ENCODE data around the gene LIFR. TPM values are rescaled to one million over a fixed set of nuclear protein-coding genes. Genes with fewer than 3 reads are reported as not detected.

LIFR gene
- total RNA-seq, 1 experiment from 2014 or later = 7.6 TPM

- H3K27me3 Mint-ChIP-seq (ENCODE audit: unreplicated experiment) = no peaks in the 10 kb centered on the region
- no peaks in the 10 kb centered on the region for H3K9me3 Mint-ChIP-seq (ENCODE audit: low read depth, unreplicated experiment)
- H3K4me1 Mint-ChIP-seq (ENCODE audit: low read depth, unreplicated experiment) = peaks cover 36% of the 10 kb centered on the region
- TF ChIP-seq, protein P1, sequence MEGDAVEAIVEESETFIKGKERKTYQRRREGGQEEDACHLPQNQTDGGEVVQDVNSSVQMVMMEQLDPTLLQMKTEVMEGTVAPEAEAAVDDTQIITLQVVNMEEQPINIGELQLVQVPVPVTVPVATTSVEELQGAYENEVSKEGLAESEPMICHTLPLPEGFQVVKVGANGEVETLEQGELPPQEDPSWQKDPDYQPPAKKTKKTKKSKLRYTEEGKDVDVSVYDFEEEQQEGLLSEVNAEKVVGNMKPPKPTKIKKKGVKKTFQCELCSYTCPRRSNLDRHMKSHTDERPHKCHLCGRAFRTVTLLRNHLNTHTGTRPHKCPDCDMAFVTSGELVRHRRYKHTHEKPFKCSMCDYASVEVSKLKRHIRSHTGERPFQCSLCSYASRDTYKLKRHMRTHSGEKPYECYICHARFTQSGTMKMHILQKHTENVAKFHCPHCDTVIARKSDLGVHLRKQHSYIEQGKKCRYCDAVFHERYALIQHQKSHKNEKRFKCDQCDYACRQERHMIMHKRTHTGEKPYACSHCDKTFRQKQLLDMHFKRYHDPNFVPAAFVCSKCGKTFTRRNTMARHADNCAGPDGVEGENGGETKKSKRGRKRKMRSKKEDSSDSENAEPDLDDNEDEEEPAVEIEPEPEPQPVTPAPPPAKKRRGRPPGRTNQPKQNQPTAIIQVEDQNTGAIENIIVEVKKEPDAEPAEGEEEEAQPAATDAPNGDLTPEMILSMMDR (IDR thresholded peaks at IDR 0.05; ENCODE audit: unreplicated experiment) = no peak
- CTCF ChIA-PET = no interaction called here
- no peak overlapping the region for H3K27ac Mint-ChIP-seq (ENCODE audit: unreplicated experiment)
- no peak overlapping the region for H3K4me3 Mint-ChIP-seq (ENCODE audit: low read depth, unreplicated experiment)
- intact Hi-C loops (cut with micrococcal nuclease; ENCODE audit: unreplicated experiment) = no loop called here
- no peaks in the 10 kb centered on the region for H3K36me3 Mint-ChIP-seq (ENCODE audit: insufficient read depth, unreplicated experiment)
- no peak for DNase-seq
- no TSS peak for BruUV-seq (replicated peaks)
These were observed 37.5 kb upstream of the LIFR start for GRCh38 chr5:38593959-38594358.

DNA sequence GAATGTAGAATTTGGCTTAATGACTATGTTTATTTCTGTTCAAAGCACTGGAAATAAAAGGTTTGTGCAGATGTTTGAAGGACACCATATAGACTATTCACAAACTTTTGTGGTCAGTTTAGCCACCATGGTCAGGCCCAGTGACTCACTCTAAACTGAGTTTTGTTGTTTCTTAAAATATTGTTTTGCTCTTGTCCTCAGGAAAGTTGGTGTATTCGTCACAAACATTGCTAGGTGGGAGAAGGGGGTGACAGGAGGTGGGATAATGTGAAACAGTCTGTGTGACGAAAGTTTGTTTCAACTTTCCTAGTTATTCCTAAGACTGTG, 35.0 kb upstream of the LIFR start:
- DNase-seq = no peak
- no peaks in the 10 kb centered on the region for H3K9me3 Mint-ChIP-seq (ENCODE audit: low read depth, unreplicated experiment)
- TF ChIP-seq, protein P1 (IDR thresholded peaks at IDR 0.05; ENCODE audit: unreplicated experiment) = no peak
- H3K36me3 Mint-ChIP-seq (ENCODE audit: insufficient read depth, unreplicated experiment) = no peaks in the 10 kb centered on the region
- intact Hi-C loops (cut with micrococcal nuclease; ENCODE audit: unreplicated experiment) = no loop called here
- no peaks in the 10 kb centered on the region for H3K27me3 Mint-ChIP-seq (ENCODE audit: unreplicated experiment)
- CTCF ChIA-PET = no interaction called here
- no peak overlapping the region for H3K4me3 Mint-ChIP-seq (ENCODE audit: low read depth, unreplicated experiment)
- H3K4me1 Mint-ChIP-seq (ENCODE audit: low read depth, unreplicated experiment) = peaks cover 14% of the 10 kb centered on the region
- no TSS peak for BruUV-seq (replicated peaks)
- H3K27ac Mint-ChIP-seq (ENCODE audit: unreplicated experiment) = no peak overlapping the region

GRCh38 chr5:38590838-38591522, 34.5 kb upstream of the LIFR start:
- no TSS peak for BruUV-seq (replicated peaks)
- CTCF ChIA-PET = no interaction called here
- Mint-ChIP-seq H3K4me1 (ENCODE audit: low read depth, unreplicated experiment) (peaks cover 9% of the 10 kb centered on the region), H3K9me3 (ENCODE audit: low read depth, unreplicated experiment) (no peaks in the 10 kb centered on the region), H3K27ac (ENCODE audit: unreplicated experiment) (no peak overlapping the region), H3K36me3 (ENCODE audit: insufficient read depth, unreplicated experiment) (no peaks in the 10 kb centered on the region), H3K4me3 (ENCODE audit: low read depth, unreplicated experiment) (no peak overlapping the region), H3K27me3 (ENCODE audit: unreplicated experiment) (no peaks in the 10 kb centered on the region)
- DNase-seq = no peak
- intact Hi-C loops (cut with micrococcal nuclease; ENCODE audit: unreplicated experiment) = no loop called here
- TF ChIP-seq, protein P1 (IDR thresholded peaks at IDR 0.05; ENCODE audit: unreplicated experiment) = no peak

DNA sequence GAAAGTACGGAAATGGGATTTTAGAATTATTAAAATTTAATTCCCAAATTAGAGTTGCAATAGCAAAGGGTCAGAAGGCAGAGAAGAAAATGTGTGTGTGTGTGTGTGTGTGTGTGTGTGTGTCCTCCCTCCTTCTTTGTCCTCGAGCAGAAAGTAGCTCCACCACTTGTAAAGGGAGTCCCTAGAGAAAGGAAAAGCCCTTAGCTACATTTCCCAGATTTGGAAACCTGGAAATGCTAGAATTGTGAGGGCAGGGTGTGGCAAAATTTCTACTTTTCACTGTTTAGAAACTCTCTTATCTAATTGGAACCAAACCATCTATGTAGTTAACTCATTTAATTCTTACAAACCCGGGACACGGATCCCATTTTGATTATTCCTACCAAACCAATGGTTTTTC, 33.2 kb upstream of the LIFR start:
- no peak overlapping the region for H3K4me3 Mint-ChIP-seq (ENCODE audit: low read depth, unreplicated experiment)
- no peak overlapping the region for H3K27ac Mint-ChIP-seq (ENCODE audit: unreplicated experiment)
- DNase-seq = no peak
- BruUV-seq (replicated peaks) = no TSS peak
- no peaks in the 10 kb centered on the region for H3K4me1 Mint-ChIP-seq (ENCODE audit: low read depth, unreplicated experiment)
- H3K9me3 Mint-ChIP-seq (ENCODE audit: low read depth, unreplicated experiment) = no peaks in the 10 kb centered on the region
- H3K36me3 Mint-ChIP-seq (ENCODE audit: insufficient read depth, unreplicated experiment) = no peaks in the 10 kb centered on the region
- TF ChIP-seq, protein P1 (IDR thresholded peaks at IDR 0.05; ENCODE audit: unreplicated experiment) = no peak
- no peaks in the 10 kb centered on the region for H3K27me3 Mint-ChIP-seq (ENCODE audit: unreplicated experiment)
- intact Hi-C loops (cut with micrococcal nuclease; ENCODE audit: unreplicated experiment) = no loop called here
- CTCF ChIA-PET = interaction anchor here (0.7 kb wide), 1 partner anchor 167 kb away, joined by 4 read pairs; no protein-coding TSS in a partner anchor

All from Calu3 (cell line).